Stimulated activated CD8-positive, alpha-beta memory T cell treated with anti-CD3 and anti-CD28 coated beads, Interleukin-15, amount 100 ng/mL, for 48 hours (primary cell): ENCODE data around the gene FLT3.
"Not testable (repeated sequence)": the region's sequence is repeated elsewhere in the genome, so short reads cannot be mapped to it uniquely, and the experiment has no call there.

ENCODE experiments used
- DNase-seq, 2 donors: peaks; one replicate each; pipeline ENCODE4 v3.0.0-alpha.2; 2020; ENCODE audit warnings: low read depth in 2 of 2

The FLT3 gene

GRCh38 chr13:28100150-28101121 is at the start of gene FLT3:
Gene FLT3, minus strand, starts transcription at chr13:28100576. Its CDS starts 66 bp downstream, at chr13:28100510.
- peak; percentile 6 to 19 for DNase-seq

GRCh38 chr13:28147495-28147894 is 47.1 kb upstream of the FLT3 start:
- DNase-seq, result no peak

GRCh38 chr13:28145049-28145448 is 44.7 kb upstream of the FLT3 start:
- DNase-seq, result no peak

GRCh38 chr13:28141542-28141941 is 41.2 kb upstream of the FLT3 start:
- DNase-seq, result not testable (repeated sequence)

GRCh38 chr13:28140433-28141125 is 40.2 kb upstream of the FLT3 start:
- no peak for DNase-seq

- peak; percentile 80 to 82 for DNase-seq
These were observed 38.5 kb upstream of the FLT3 start for GRCh38 chr13:28138756-28139470.

GRCh38 chr13:28138012-28138755 is 37.8 kb upstream of the FLT3 start, which contains the start of gene PAN3:
Gene PAN3, plus strand, starts transcription at chr13:28138545. Its CDS starts 113 bp downstream, at chr13:28138658.
- DNase-seq, result peak; percentile 84 to 86

GRCh38 chr13:28137596-28137995 is 37.2 kb upstream of the FLT3 start:
- DNase-seq, result no peak

- DNase-seq, result no peak
These were observed 36.5 kb upstream of the FLT3 start for GRCh38 chr13:28136916-28137315.

GRCh38 chr13:28131646-28132045 is 31.3 kb upstream of the FLT3 start:
- no peak for DNase-seq

GRCh38 chr13:28129911-28130693 is 29.7 kb upstream of the FLT3 start:
- DNase-seq, result no peak

GRCh38 chr13:28128926-28129325 is 28.6 kb upstream of the FLT3 start:
- DNase-seq, result no peak

- DNase-seq, result no peak
These were observed 27.7 kb upstream of the FLT3 start for GRCh38 chr13:28128030-28128429.

GRCh38 chr13:28121224-28121623 is 20.8 kb upstream of the FLT3 start:
- DNase-seq, result no peak

- DNase-seq, result no peak
These were observed 19.9 kb upstream of the FLT3 start for GRCh38 chr13:28120317-28120716.

- no peak for DNase-seq
These were observed 17.5 kb upstream of the FLT3 start for GRCh38 chr13:28117689-28118377.

- DNase-seq, result no peak
These were observed 16.4 kb upstream of the FLT3 start for GRCh38 chr13:28116736-28117135.

GRCh38 chr13:28110414-28110813 is 10.0 kb upstream of the FLT3 start:
- DNase-seq, result no peak

- no peak for DNase-seq
These were observed 6.6 kb upstream of the FLT3 start for GRCh38 chr13:28106976-28107375.

GRCh38 chr13:28101886-28102285 is 1.5 kb upstream of the FLT3 start:
- DNase-seq, result not testable (repeated sequence)
